ENCODE data around the gene MCUR1.
"Not testable (repeated sequence)": the region's sequence is repeated elsewhere in the genome, so short reads cannot be mapped to it uniquely, and the experiment has no call there.

MCUR1 gene

GRCh38 chr6:13828656-13829301 is 14.4 kb upstream of the MCUR1 start:
- not testable (repeated sequence) for DNase-seq

GRCh38 chr6:13827032-13827431 is 12.7 kb upstream of the MCUR1 start:
- DNase-seq: no peak

- no peak for DNase-seq
Observed at GRCh38 chr6:13825871-13826270, 11.5 kb upstream of the MCUR1 start.

- DNase-seq: no peak
Observed at GRCh38 chr6:13818341-13818740, 4.0 kb upstream of the MCUR1 start.

- DNase-seq: no peak
Observed at GRCh38 chr6:13814938-13815575, 700 bp upstream of the MCUR1 start.

GRCh38 chr6:13813621-13814175 is 659 bp downstream of the MCUR1 start:
- DNase-seq: no peak

- DNase-seq: no peak
Observed at GRCh38 chr6:13813026-13813425, 1.3 kb downstream of the MCUR1 start.

GRCh38 chr6:13812359-13812642 is 2.1 kb downstream of the MCUR1 start:
- DNase-seq: no peak

GRCh38 chr6:13811627-13812358 is 2.6 kb downstream of the MCUR1 start:
- no peak for DNase-seq

GRCh38 chr6:13810688-13811446 is 3.5 kb downstream of the MCUR1 start:
- DNase-seq: no peak

GRCh38 chr6:13808801-13809200 is 5.6 kb downstream of the MCUR1 start:
- DNase-seq: no peak

GRCh38 chr6:13807696-13808095 is 6.7 kb downstream of the MCUR1 start:
- no peak for DNase-seq

GRCh38 chr6:13803581-13803980 is 10.8 kb downstream of the MCUR1 start:
- DNase-seq: no peak

GRCh38 chr6:13800615-13801014 is 13.7 kb downstream of the MCUR1 start:
- DNase-seq: no peak

GRCh38 chr6:13796781-13797180 is 17.6 kb downstream of the MCUR1 start:
- DNase-seq: no peak

- peak; percentile 87 for DNase-seq
Observed at GRCh38 chr6:13795041-13795750, 19.2 kb downstream of the MCUR1 start.

GRCh38 chr6:13794184-13794583 is 20.2 kb downstream of the MCUR1 start:
- no peak for DNase-seq

- DNase-seq: no peak
Observed at GRCh38 chr6:13789746-13790145, 24.6 kb downstream of the MCUR1 start.

- no peak for DNase-seq
Observed at GRCh38 chr6:13788820-13789219, 25.5 kb downstream of the MCUR1 start.

- DNase-seq: no peak
Observed at GRCh38 chr6:13787137-13787536, 27.2 kb downstream of the MCUR1 start.

- DNase-seq: not testable (repeated sequence)
Observed at GRCh38 chr6:13780162-13780561, 34.2 kb downstream of the MCUR1 start.

GRCh38 chr6:13778028-13778427 is 36.3 kb downstream of the MCUR1 start:
- no peak for DNase-seq

GRCh38 chr6:13776602-13777001 is 37.8 kb downstream of the MCUR1 start:
- no peak for DNase-seq

Data from activated CD8-positive, alpha-beta memory T cell treated with anti-CD3 and anti-CD28 coated beads, Interleukin-2, amount 50 U/mL, for 4 hours (primary cell).